Left ventricle myocardium inferior (tissue), 1 donor: ENCODE measurements around the gene ITM2A. TPM values are rescaled to one million over a fixed set of nuclear protein-coding genes. Genes with fewer than 3 reads are reported as not detected.
A peak's percentile ranks its signal among the peaks of the same experiment; 100 is the strongest.

ENCODE experiments used
- DNase-seq: peaks from one replicate; pipeline ENCODE4 v3.0.0-alpha.2; 2020
- H3K27ac ChIP-seq: fragments of 200-600 bp; replicated peaks from 2 replicates; pipeline ENCODE4 v1.8.0; 2021
- H3K27me3 ChIP-seq: fragments of 200-600 bp; 2 replicates; pipeline ENCODE4 v1.8.0; 2021; ENCODE audit warnings: low read depth
- H3K36me3 ChIP-seq: fragments of 200-600 bp; 2 replicates; pipeline ENCODE4 v1.8.0; 2021
- H3K4me1 ChIP-seq: fragments of 200-600 bp; 2 replicates; pipeline ENCODE4 v1.8.0; 2021
- H3K4me3 ChIP-seq: fragments of 200-600 bp; 2 replicates; pipeline ENCODE4 v1.8.0; 2021; ENCODE audit warnings: mild to moderate bottlenecking, moderate library complexity
- H3K9me3 ChIP-seq: fragments of 200-600 bp; replicated peaks from 2 replicates; pipeline ENCODE4 v1.8.0; 2021
- CTCF ChIP-seq: fragments of 200-600 bp; IDR thresholded peaks from 2 replicates; pipeline ENCODE4 v1.8.0; 2021; ENCODE audit warnings: antibody characterized with exemption, mild to moderate bottlenecking, borderline replicate concordance
- intact Hi-C: fragments of 100-400 bp; cut with micrococcal nuclease; formaldehyde crosslinking; loops from one replicate; pipeline ENCODE4 v1.11.0; 2022
- total RNA-seq: library from RNA; stranded (reverse); fragmentation: NEBNext Ultra II Directional; extraction: Animal tissue kit (Norgen Biotek cat#: 25700); gene quantifications from one replicate; pipeline ENCODE4 v1.2.1, GENCODE V29; 2021
- donor health status: DM: no; HTN: yes; CAD: no; lungs with severe emphysema.

The ITM2A gene
- total RNA-seq, 1 donor from 2014 or later = 64.4 TPM

GRCh38 chrX:79369871-79370270 is 2.7 kb upstream of the ITM2A start:
- intact Hi-C loops = no loop called here
- Histone ChIP-seq H3K36me3 (no peaks in the 10 kb centered on the region), H3K4me3 (no peak overlapping the region), H3K9me3 (no peaks in the 10 kb centered on the region), H3K27ac (no peak overlapping the region), H3K27me3 (no peaks in the 10 kb centered on the region), H3K4me1 (no peaks in the 10 kb centered on the region)
- DNase-seq = no peak
- TF ChIP-seq CTCF = no peak

GRCh38 chrX:79368441-79368840 is 1.3 kb upstream of the ITM2A start:
- Histone ChIP-seq H3K4me3 (no peak overlapping the region), H3K36me3 (no peaks in the 10 kb centered on the region), H3K9me3 (no peaks in the 10 kb centered on the region), H3K27me3 (no peaks in the 10 kb centered on the region), H3K4me1 (no peaks in the 10 kb centered on the region), H3K27ac (peak overlapping the region; percentile 80)
- no peak for TF ChIP-seq CTCF
- DNase-seq = no peak
- intact Hi-C loops = no loop called here

- no peak for TF ChIP-seq CTCF
- intact Hi-C loops = no loop called here
- H3K4me1 ChIP-seq = no peaks in the 10 kb centered on the region
- no peaks in the 10 kb centered on the region for H3K27me3 ChIP-seq
- peak overlapping the region; percentile 80 for H3K27ac ChIP-seq
- no peaks in the 10 kb centered on the region for H3K9me3 ChIP-seq
- peak overlapping the region; percentile 67 for H3K4me3 ChIP-seq
- no peak for DNase-seq
- no peaks in the 10 kb centered on the region for H3K36me3 ChIP-seq
Observed at GRCh38 chrX:79367907-79368306, 773 bp upstream of the ITM2A start.

GRCh38 chrX:79366556-79366872 is 620 bp downstream of the ITM2A start:
- no peak for DNase-seq
- Histone ChIP-seq H3K36me3 (no peaks in the 10 kb centered on the region), H3K4me1 (no peaks in the 10 kb centered on the region), H3K4me3 (peak overlapping the region; percentile 67), H3K27me3 (no peaks in the 10 kb centered on the region), H3K27ac (peak overlapping the region; percentile 80), H3K9me3 (no peaks in the 10 kb centered on the region)
- intact Hi-C loops = no loop called here
- TF ChIP-seq CTCF = no peak

- TF ChIP-seq CTCF = no peak
- no peaks in the 10 kb centered on the region for H3K9me3 ChIP-seq
- H3K27ac ChIP-seq = peak overlapping the region; percentile 80
- H3K36me3 ChIP-seq = no peaks in the 10 kb centered on the region
- H3K4me3 ChIP-seq = peak overlapping the region; percentile 67
- intact Hi-C loops = no loop called here
- no peaks in the 10 kb centered on the region for H3K4me1 ChIP-seq
- no peak for DNase-seq
- H3K27me3 ChIP-seq = no peaks in the 10 kb centered on the region
Observed at GRCh38 chrX:79365591-79365990, 1.5 kb downstream of the ITM2A start.

GRCh38 chrX:79364306-79364705 is 2.8 kb downstream of the ITM2A start:
- H3K4me1 ChIP-seq = no peaks in the 10 kb centered on the region
- intact Hi-C loops = no loop called here
- H3K27ac ChIP-seq = no peak overlapping the region
- H3K27me3 ChIP-seq = no peaks in the 10 kb centered on the region
- peak overlapping the region; percentile 67 for H3K4me3 ChIP-seq
- no peaks in the 10 kb centered on the region for H3K9me3 ChIP-seq
- no peak for DNase-seq
- no peaks in the 10 kb centered on the region for H3K36me3 ChIP-seq
- TF ChIP-seq CTCF = no peak
